Astrocyte of the cerebellum (primary cell): Measurements from ENCODE around the gene JARID2.

Experiments used
- DNase-seq: peaks from one replicate; pipeline ENCODE4 v3.0.0-alpha.2; 2011; ENCODE audit warnings: low read depth
- H3K4me3 ChIP-seq: 2 replicates; pipeline ENCODE4 v1.5.1; 2011; ENCODE audit warnings: mild to moderate bottlenecking, low read depth, low read length, moderate library complexity
- CTCF ChIP-seq: IDR thresholded peaks from 2 replicates; pipeline ENCODE4 v1.5.1; 2012; ENCODE audit warnings: low read length, low read depth, moderate library complexity, mild to moderate bottlenecking; ENCODE audit errors: missing control alignments
- in situ Hi-C: cut with HindIII; loops from 2 replicates; pipeline ENCODE4 v1.10.0; 2017; ENCODE audit warnings: low sequenced_read_pairs

JARID2 gene

GRCh38 chr6:15252195-15252594, 6.3 kb downstream of the JARID2 start:
- in situ Hi-C loops = loop anchor here (25.0 kb wide), 2 partner anchors 360 to 1040 kb away; no protein-coding TSS in a partner anchor
- no peak overlapping the region for H3K4me3 ChIP-seq
- TF ChIP-seq CTCF = no peak
- DNase-seq = no peak

- in situ Hi-C loops = loop anchor here (25.0 kb wide), 2 partner anchors 359 to 1041 kb away; no protein-coding TSS in a partner anchor
- H3K4me3 ChIP-seq = no peak overlapping the region
- no peak for TF ChIP-seq CTCF
- no peak for DNase-seq
These were observed 7.5 kb downstream of the JARID2 start for GRCh38 chr6:15253203-15254022.

- in situ Hi-C loops = loop anchor here (25.0 kb wide), 2 partner anchors 358 to 1042 kb away; no protein-coding TSS in a partner anchor
These were observed 8.5 kb downstream of the JARID2 start for GRCh38 chr6:15254070-15254975.

DNA sequence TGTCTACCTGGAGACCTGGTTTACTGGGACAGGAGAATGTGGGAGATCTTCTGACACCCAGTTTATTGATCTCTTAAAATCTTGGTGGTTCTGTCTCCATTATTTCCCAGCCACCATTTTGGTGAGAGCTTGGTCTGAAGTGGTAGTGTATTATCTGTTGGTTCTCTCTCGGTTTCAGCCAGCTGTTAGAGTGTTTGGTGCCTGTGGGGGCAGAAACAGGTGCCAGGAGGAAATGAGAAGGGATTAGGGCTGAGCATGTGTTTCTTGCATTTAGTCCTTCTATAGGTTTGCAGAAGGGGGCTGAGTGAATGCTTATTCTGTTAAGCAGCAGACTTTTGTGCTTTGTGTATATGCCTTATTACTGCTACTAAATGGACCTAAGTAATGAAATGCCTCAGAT, 9.6 kb downstream of the JARID2 start:
- in situ Hi-C loops = loop anchor here (25.0 kb wide), 2 partner anchors 357 to 1043 kb away; no protein-coding TSS in a partner anchor
- H3K4me3 ChIP-seq = no peak overlapping the region
- TF ChIP-seq CTCF = no peak
- no peak for DNase-seq

More at GRCh38 chr6:15254070-15254975, 8.5 kb downstream of the JARID2 start:
- H3K4me3 ChIP-seq = no peak overlapping the region
- no peak for DNase-seq
- no peak for TF ChIP-seq CTCF

DNA sequence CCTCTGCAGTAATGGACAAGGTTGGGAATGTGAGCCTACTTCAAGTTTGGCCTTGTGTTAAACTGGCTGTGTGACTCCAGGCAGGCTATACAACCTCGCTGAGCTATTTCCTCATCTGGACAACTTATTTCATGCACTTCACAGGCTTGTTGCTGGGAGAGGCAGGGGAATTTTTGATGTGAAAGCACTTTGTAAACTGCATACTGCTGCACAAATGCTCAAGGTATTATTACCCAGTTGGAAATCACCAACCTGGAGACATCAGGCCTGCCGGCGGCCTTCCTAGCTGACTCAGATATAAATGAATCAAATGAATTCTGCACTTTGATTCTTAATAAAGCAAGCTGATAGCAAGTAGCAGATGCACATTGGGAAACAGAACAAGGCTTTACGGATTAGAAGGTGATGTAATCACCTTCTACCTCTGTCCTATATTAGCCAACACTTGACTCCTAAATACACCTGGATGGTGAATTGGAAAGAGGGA, 10.1 kb downstream of the JARID2 start:
- H3K4me3 ChIP-seq = no peak overlapping the region
- in situ Hi-C loops = loop anchor here (25.0 kb wide), 2 partner anchors 356 to 1044 kb away; no protein-coding TSS in a partner anchor
- TF ChIP-seq CTCF = no peak
- DNase-seq = no peak
